SK-N-SH (cell line): ENCODE measurements around the gene BFSP2. TPM values are rescaled to one million over a fixed set of nuclear protein-coding genes. Genes with fewer than 3 reads are reported as not detected.

Experiments
- CTCF ChIA-PET: fragments of 300-600, 350-600 bp; formaldehyde crosslinking; extraction: SDS; loops from one replicate; lab custom pipeline; 2021; lab: Yijun Ruan, JAX
- POLR2A ChIA-PET: fragments of 350-600 bp; sonication (Branson Sonifier 250); formaldehyde crosslinking; extraction: SDS; loops from one replicate; lab custom pipeline; 2020; ENCODE audit warnings: antibody characterized with exemption, inconsistent platforms; lab: Yijun Ruan, JAX
- DNase-seq: peaks from one replicate; pipeline ENCODE4 v3.0.0; 2012
- H2AFZ ChIP-seq: fragments of 200-600 bp; sonication (generic); 2 replicates; pipeline ENCODE4 v1.8.1; 2016; ENCODE audit warnings: antibody characterized with exemption, mild to moderate bottlenecking, low read depth
- H3F3A ChIP-seq: fragments of 200-600 bp; sonication (generic); replicated peaks from 2 replicates; pipeline ENCODE3; 2016; ENCODE audit warnings: antibody characterized with exemption, mild to moderate bottlenecking; ENCODE audit not compliant: insufficient read depth
- H3K27ac ChIP-seq, 2 experiments: fragments of 200-500 bp in 1 of 2; fragments of 200-600 bp in 1 of 2; sonication (Bioruptor generic) in 1 of 2; sonication (generic), shearing (Covaris generic) in 1 of 2; 2 replicates each; pipeline versions ENCODE4 v1.5.1 to v1.6.1; 2014 to 2016; ENCODE audit warnings: low read depth in 2 of 2, inconsistent platforms in 1 of 2, low read length in 1 of 2, mild to moderate bottlenecking in 1 of 2, mixed read lengths in 1 of 2
- H3K27me3 ChIP-seq: fragments of 200-600 bp; sonication (generic), shearing (Covaris generic); 2 replicates; pipeline ENCODE4 v1.6.1; 2016; ENCODE audit warnings: mixed run types; ENCODE audit not compliant: insufficient read depth
- H3K36me3 ChIP-seq, 2 experiments: fragments of 200-500 bp in 1 of 2; fragments of 200-600 bp in 1 of 2; sonication (Bioruptor generic) in 1 of 2; sonication (generic) in 1 of 2; replicated peaks in 1 of 2; 2 replicates each; pipeline versions ENCODE3 to v1.5.1; 2014 to 2016; ENCODE audit warnings: low read length in 1 of 2, mild to moderate bottlenecking in 1 of 2; ENCODE audit not compliant: insufficient read depth in 2 of 2, control insufficient read depth in 1 of 2
- H3K4me1 ChIP-seq, 2 experiments: fragments of 200-500 bp in 1 of 2; fragments of 200-600 bp in 1 of 2; sonication (Bioruptor generic) in 1 of 2; sonication (generic), shearing (Covaris generic) in 1 of 2; 2 replicates each; pipeline versions ENCODE4 v1.5.1 to v1.6.1; 2014 to 2016; ENCODE audit warnings: low read depth in 1 of 2, low read length in 1 of 2, mixed run types in 1 of 2; ENCODE audit not compliant: insufficient read depth in 2 of 2, control insufficient read depth in 1 of 2
- H3K4me2 ChIP-seq: fragments of 200-600 bp; sonication (generic), shearing (Covaris generic); 2 replicates; pipeline ENCODE4 v1.6.1; 2017; ENCODE audit warnings: mixed run types
- H3K4me3 ChIP-seq, 2 experiments: fragments of 200-500 bp in 1 of 2; fragments of 200-600 bp in 1 of 2; sonication (Bioruptor generic) in 1 of 2; sonication (generic), shearing (Covaris generic) in 1 of 2; 2 replicates each; pipeline versions ENCODE4 v1.5.1 to v1.8.1; 2014 to 2016; ENCODE audit warnings: low read depth in 2 of 2, inconsistent platforms in 1 of 2, low read length in 1 of 2, mild to moderate bottlenecking in 1 of 2, mixed read lengths in 1 of 2, moderate library complexity in 1 of 2
- H3K79me2 ChIP-seq: fragments of 200-600 bp; sonication (generic); 2 replicates; pipeline ENCODE4 v1.8.1; 2017; ENCODE audit warnings: mild to moderate bottlenecking; ENCODE audit not compliant: insufficient read depth
- H3K9ac ChIP-seq: fragments of 200-600 bp; sonication (generic); 2 replicates; pipeline ENCODE4 v1.6.1; 2017; ENCODE audit warnings: mixed run types
- H3K9me2 ChIP-seq: fragments of 200-600 bp; sonication (generic); 2 replicates; pipeline ENCODE4 v1.6.1; 2017; ENCODE audit warnings: mixed run types
- H3K9me3 ChIP-seq: fragments of 200-600 bp; sonication (generic); 2 replicates; pipeline ENCODE4 v1.6.1; 2017; ENCODE audit warnings: mixed run types, mild to moderate bottlenecking, moderate library complexity
- H4K20me1 ChIP-seq: fragments of 200-600 bp; sonication (generic); 2 replicates; pipeline ENCODE4 v1.6.1; 2017; ENCODE audit warnings: mild to moderate bottlenecking, mixed run types; ENCODE audit not compliant: insufficient read depth
- CTCF ChIP-seq: fragments of 200-600 bp; sonication (generic); IDR thresholded peaks from 2 replicates; pipeline ENCODE4 v1.6.1; 2017; ENCODE audit warnings: antibody characterized with exemption, mild to moderate bottlenecking, moderate library complexity
- ELF1 ChIP-seq: IDR thresholded peaks from 2 replicates; pipeline ENCODE4 v1.4.0; 2012
- EP300 ChIP-seq, 2 experiments: IDR thresholded peaks; 2 replicates each; pipeline versions ENCODE4 v1.4.0 to v1.6.1; 2012; ENCODE audit warnings: borderline replicate concordance in 1 of 2, low read depth in 1 of 2, low read length in 1 of 2
- FOXJ3 ChIP-seq: sonication (generic); formaldehyde crosslinking; IDR thresholded peaks from 2 replicates; pipeline ENCODE4 v1.5.1; 2020; ENCODE audit warnings: mild to moderate bottlenecking, missing genetic modification reagents
- FOXM1 ChIP-seq: IDR thresholded peaks from 2 replicates; pipeline ENCODE4 v1.4.0; 2012; ENCODE audit warnings: low read depth, mild to moderate bottlenecking
- GABPA ChIP-seq: IDR thresholded peaks from 2 replicates; pipeline ENCODE4 v1.4.0; 2012; ENCODE audit warnings: low read depth, mild to moderate bottlenecking
- GATA2 ChIP-seq: sonication (generic); formaldehyde crosslinking; IDR thresholded peaks from 2 replicates; pipeline ENCODE4 v1.5.0; 2020; ENCODE audit warnings: mild to moderate bottlenecking, missing genetic modification reagents
- MXI1 ChIP-seq: IDR thresholded peaks from 2 replicates; pipeline ENCODE4 v1.6.1; 2012; ENCODE audit warnings: mild to moderate bottlenecking, low read depth, low read length, improper control_type of control experiment
- PBX3 ChIP-seq: IDR thresholded peaks from 2 replicates; pipeline ENCODE4; 2012
- RCOR1 ChIP-seq: fragments of 150-350 bp; IDR thresholded peaks from 2 replicates; pipeline ENCODE4 v1.6.1; 2017; ENCODE audit warnings: antibody characterized with exemption, low read length
- SMC3 ChIP-seq: IDR thresholded peaks from 2 replicates; pipeline ENCODE4 v1.6.1; 2012; ENCODE audit warnings: low read depth, low read length, improper control_type of control experiment
- TAF1 ChIP-seq: IDR thresholded peaks from 2 replicates; pipeline ENCODE4 v1.6.1; 2012; ENCODE audit warnings: low read depth, mild to moderate bottlenecking, low read length, moderate library complexity, borderline replicate concordance
- USF1 ChIP-seq: IDR thresholded peaks from 2 replicates; pipeline ENCODE4 v1.4.0; 2012; ENCODE audit warnings: low read depth, borderline replicate concordance
- USF2 ChIP-seq: fragments of 150-350 bp; IDR thresholded peaks from 2 replicates; pipeline ENCODE4 v1.6.1; 2017; ENCODE audit warnings: antibody characterized with exemption, low read length, low read depth, borderline replicate concordance
- YY1 ChIP-seq: IDR thresholded peaks from 2 replicates; pipeline ENCODE4 v1.4.0; 2012; ENCODE audit warnings: low read depth, mild to moderate bottlenecking
- ZBTB33 ChIP-seq: IDR thresholded peaks from 2 replicates; pipeline ENCODE4 v1.4.0; 2012; ENCODE audit warnings: low read depth, borderline replicate concordance
- WGBS: methylation state at CpG from one replicate; pipeline ENCODE4 v1.1.6; 2017; ENCODE audit warnings: low lambda C conversion rate; 5-methylcytosine and 5-hydroxymethylcytosine counted together
- polyA plus RNA-seq, 3 experiments: library from polyadenylated mRNA; depleted of rRNA; stranded (reverse); fragments of >200 nt; gene quantifications; 2 replicates each; pipeline ENCODE4 v1.2.3, GENCODE V29; 2012

The BFSP2 gene
- polyA plus RNA-seq, 1 of the 3 experiments (the other 2 are of a cell fraction): not detected

- no peak for DNase-seq
- no peaks in the 10 kb centered on the region for H3K36me3 ChIP-seq
- no peak overlapping the region for H3K4me2 ChIP-seq
- H3K79me2 ChIP-seq: no peaks in the 10 kb centered on the region
- no peak overlapping the region for H2AFZ ChIP-seq
- no peaks in the 10 kb centered on the region for H3K27me3 ChIP-seq
- H3K9me3 ChIP-seq: peaks cover 8% of the 10 kb centered on the region; the same call in 1 of the 2 replicates
- no peaks in the 10 kb centered on the region for H3K9me2 ChIP-seq
- peaks cover 0 to 6% of the 10 kb centered on the region in 2 experiments; a peak in 1 of 4 replicates for H3K4me1 ChIP-seq
- WGBS: 76% methylated on average over 3 of the region's 5 CpGs
- TF ChIP-seq FOXM1 (no peak), EP300 (IDR thresholded peaks at IDR 0.05; ENCODE audit: borderline replicate concordance in 1 of 2, low read depth in 1 of 2, low read length in 1 of 2) (no peak), GABPA (no peak), RCOR1 (no peak), CTCF (no peak), MXI1 (no peak), ELF1 (no peak), USF2 (no peak), GATA2 (CRISPR knock-in tag) (no peak), FOXJ3 (CRISPR knock-in tag) (no peak), USF1 (no peak), TAF1 (no peak), ZBTB33 (no peak), YY1 (no peak), SMC3 (no peak), PBX3 (no peak)
- no peaks in the 10 kb centered on the region for H4K20me1 ChIP-seq
- ChIA-PET CTCF (interaction anchor here (1.0 kb wide), 1 partner anchor 91 kb away, joined by 3 read pairs; no protein-coding TSS in a partner anchor), POLR2A (no interaction called here)
- H3K9ac ChIP-seq: no peak overlapping the region
- H3K27ac ChIP-seq: no peak overlapping the region
- no peaks in the 10 kb centered on the region for H3F3A ChIP-seq
- H3K4me3 ChIP-seq: no peak overlapping the region
Observed at GRCh38 chr3:133486658-133487057, 86.8 kb downstream of the BFSP2 start.
